K562 (cell line): ENCODE data around the gene LCA5L. TPM values are rescaled to one million over a fixed set of nuclear protein-coding genes. Genes with fewer than 3 reads are reported as not detected.

Experiments
- ATAC-seq: fragments of 200-7000 bp; cut with Tn5 transposase; 3 replicates; pipeline ENCODE4 v1.9.1; 2020; ENCODE audit warnings: moderate library complexity
- BruUV-seq: library from RNA; stranded (reverse); fragments of 400-500 nt; replicated peaks from 2 replicates; lab custom pipeline; 2021; lab: Mats Ljungman, UMichigan
- CTCF ChIA-PET: fragments of 300-600 bp; formaldehyde crosslinking; extraction: SDS; loops from one replicate; lab custom pipeline; 2021; ENCODE audit warnings: low intra/inter-chr PET ratio; lab: Yijun Ruan, JAX
- POLR2A ChIA-PET: fragments of 300-600, 350-650 bp; sonication (Branson Sonifier 250); formaldehyde crosslinking; extraction: SDS; loops from one replicate; lab custom pipeline; 2021; ENCODE audit warnings: antibody characterized with exemption, inconsistent platforms; lab: Yijun Ruan, JAX
- DNase-seq, 4 experiments: peaks; one replicate each; pipeline versions ENCODE4 v3.0.0 to v3.0.0-alpha.2; 2011 to 2018; ENCODE audit warnings: low spot score in 3 of 4, mixed read lengths in 3 of 4; ENCODE audit errors: extremely low read depth in 1 of 4
- FAIRE-seq: peaks from 2 replicates; lab custom pipeline; 2011; peaks lifted over from hg19 to GRCh38; lab: Jason Lieb, UNC
- H2AFZ ChIP-seq: 2 replicates; pipeline ENCODE4 v1.6.0; 2011; ENCODE audit warnings: low read depth, low read length, control low read depth, inconsistent platforms
- H3K27ac ChIP-seq: fragments of 200-600 bp; 3 replicates; pipeline ENCODE4 v1.8.0; 2011; ENCODE audit warnings: low read depth, mild to moderate bottlenecking, control low read depth, inconsistent platforms, low read length, moderate library complexity, mixed read lengths; ENCODE audit errors: extremely low read depth
- H3K27me3 ChIP-seq, 2 experiments: fragments of 300-600 bp in 1 of 2; 2 replicates in 1 of 2; 3 replicates in 1 of 2; pipeline versions ENCODE4 v1.6.0 to v1.8.0; 2011; ENCODE audit warnings: inconsistent platforms in 2 of 2, low read length in 2 of 2, mild to moderate bottlenecking in 1 of 2, mixed read lengths in 1 of 2, moderate library complexity in 1 of 2; ENCODE audit not compliant: control insufficient read depth in 2 of 2, insufficient read depth in 2 of 2
- H3K36me3 ChIP-seq: fragments of 300-600 bp; 3 replicates; pipeline ENCODE4 v1.8.0; 2011; ENCODE audit warnings: mild to moderate bottlenecking, low read length, inconsistent platforms; ENCODE audit not compliant: control insufficient read depth, insufficient read depth
- H3K4me1 ChIP-seq, 2 experiments: fragments of 200-600 bp in 1 of 2; replicated peaks in 1 of 2; 2 replicates in 1 of 2; 3 replicates in 1 of 2; pipeline versions ENCODE4 v1.5.1 to v1.8.0; 2011; ENCODE audit warnings: inconsistent platforms in 2 of 2, low read length in 2 of 2, mild to moderate bottlenecking in 1 of 2, mixed read lengths in 1 of 2, moderate library complexity in 1 of 2; ENCODE audit not compliant: control insufficient read depth in 2 of 2, insufficient read depth in 2 of 2
- H3K4me2 ChIP-seq: 2 replicates; pipeline ENCODE4 v1.6.1; 2011; ENCODE audit warnings: low read length, control low read depth, inconsistent platforms, mixed read lengths; ENCODE audit not compliant: insufficient read depth
- H3K4me3 ChIP-seq: fragments of 200-600 bp; sonication (generic), shearing (Covaris generic); 2 replicates; pipeline ENCODE4 v1.5.1; 2016; ENCODE audit warnings: control low read depth, inconsistent platforms
- H3K79me2 ChIP-seq: fragments of 200-600 bp; 3 replicates; pipeline ENCODE4 v1.8.0; 2011; ENCODE audit warnings: low read length, inconsistent platforms; ENCODE audit not compliant: control insufficient read depth, insufficient read depth
- H3K9ac ChIP-seq, 2 experiments: 2 replicates each; pipeline versions ENCODE4 v1.6.0 to v1.6.1; 2011; ENCODE audit warnings: low read depth in 2 of 2, low read length in 2 of 2, control low read depth in 1 of 2, inconsistent platforms in 1 of 2, mild to moderate bottlenecking in 1 of 2, mixed read lengths in 1 of 2; ENCODE audit not compliant: insufficient read depth in 1 of 2
- H3K9me1 ChIP-seq: one replicate; pipeline ENCODE4 v1.6.0; 2011; ENCODE audit warnings: inconsistent platforms, mild to moderate bottlenecking, low read length, moderate library complexity; ENCODE audit not compliant: control insufficient read depth, insufficient read depth
- H3K9me3 ChIP-seq: replicated peaks from 2 replicates; pipeline ENCODE4 v1.5.1; 2011; ENCODE audit warnings: low read depth, low read length, inconsistent platforms; ENCODE audit not compliant: control insufficient read depth, insufficient read depth
- H4K20me1 ChIP-seq: replicated peaks from 2 replicates; pipeline ENCODE4 v1.6.1; 2011; ENCODE audit warnings: low read length, inconsistent platforms, mixed read lengths; ENCODE audit not compliant: control insufficient read depth, insufficient read depth
- CBFA2T2 ChIP-seq: fragments of 450-650 bp; conservative IDR thresholded peaks from 2 replicates; pipeline ENCODE4 v1.6.1; 2017; ENCODE audit warnings: mild to moderate bottlenecking
- CHD4 ChIP-seq: fragments of 200-600 bp; sonication (generic); IDR thresholded peaks from 3 replicates; pipeline ENCODE4 v1.6.1; 2012; ENCODE audit warnings: low read depth, mild to moderate bottlenecking, mixed read lengths, low read length, inconsistent platforms; ENCODE audit not compliant: insufficient read depth, insufficient replicate concordance, poor library complexity, severe bottlenecking
- HLTF ChIP-seq: fragments of 450-650 bp; IDR thresholded peaks from 2 replicates; pipeline ENCODE4 v1.6.1; 2016
- HSF4 ChIP-seq: fragments of 250-450 bp; sonication (Bioruptor Pico); IDR thresholded peaks from 2 replicates; pipeline ENCODE4 v2.1.2; 2022; ENCODE audit warnings: mild to moderate bottlenecking, moderate library complexity, borderline replicate concordance
- KAT8 ChIP-seq: fragments of 450-650 bp; IDR thresholded peaks from 2 replicates; pipeline ENCODE4 v1.6.1; 2016; ENCODE audit warnings: low read depth, mild to moderate bottlenecking
- KLF6 ChIP-seq: fragments of 250-450 bp; sonication (Bioruptor Pico); IDR thresholded peaks from 2 replicates; pipeline ENCODE4 v1.4.0; 2020; ENCODE audit warnings: mild to moderate bottlenecking, moderate library complexity, borderline replicate concordance
- POLR2H ChIP-seq: IDR thresholded peaks from 2 replicates; pipeline ENCODE4 v1.6.1; 2016; ENCODE audit warnings: missing genetic modification characterization, low read depth, mild to moderate bottlenecking, control low read depth, missing compliant biosample characterization, moderate library complexity
- TEAD2 ChIP-seq: fragments of 450-650 bp; IDR thresholded peaks from 2 replicates; pipeline ENCODE4 v1.6.1; 2016; ENCODE audit warnings: missing genetic modification characterization, control low read depth, missing compliant biosample characterization
- ZBTB17 ChIP-seq: fragments of 450-650 bp; formaldehyde crosslinking; IDR thresholded peaks from 2 replicates; pipeline ENCODE4 v1.4.0; 2020; ENCODE audit warnings: mild to moderate bottlenecking
- ZKSCAN3 ChIP-seq: fragments of 250-450 bp; sonication (Bioruptor Pico); IDR thresholded peaks from 2 replicates; pipeline ENCODE4 v1.4.0; 2020
- ZNF354B ChIP-seq: fragments of 250-450 bp; sonication (Bioruptor Pico); IDR thresholded peaks from 2 replicates; pipeline ENCODE4 v1.4.0; 2020
- WGBS: fragments of 100-300 bp; shearing (Covaris generic); methylation state at CpG from one replicate; pipeline ENCODE4 v1.1.6; 2016; ENCODE audit warnings: low coverage, mixed read lengths; ENCODE audit not compliant: insufficient coverage; ENCODE audit errors: missing lambda C conversion rate; 5-methylcytosine and 5-hydroxymethylcytosine counted together
- in situ Hi-C: fragments of 300-500 bp; cut with MboI; formaldehyde crosslinking; loops from 4 replicates; pipeline ENCODE4 v1.15.0; 2018; ENCODE audit warnings: inconsistent platforms, mixed read lengths
- intact Hi-C: fragments of 100-400 bp; cut with micrococcal nuclease; formaldehyde crosslinking; loops from 2 replicates; pipeline ENCODE4 v1.14.2; 2022
- polyA plus RNA-seq, 8 experiments: library from polyadenylated mRNA; depleted of rRNA in 4 of 8; stranded (reverse) in 5 of 8; unstranded in 3 of 8; fragments of >200 nt; fragmentation: Nextera tagmentation in 2 of 8; fragmentation: Illumina TruSeq in 1 of 8; extraction: Ambion mirVana in 2 of 8; extraction: Trizol in 1 of 8; gene quantifications; 2 replicates each; pipeline versions ENCODE4 v1.2.1 to v1.2.3, GENCODE V29; 2011 to 2014; ENCODE audit warnings: inconsistent platforms in 1 of 8, missing spikeins in 1 of 8
- total RNA-seq, 7 experiments: library from RNA; depleted of rRNA in 6 of 7; stranded (reverse); fragments of >200 nt in 6 of 7; fragmentation: Illumina TruSeq in 2 of 7; extraction: Trizol in 2 of 7; gene quantifications; 2 replicates each; pipeline versions ENCODE4 v1.2.1 to v1.2.3, GENCODE V29; 2011 to 2021; ENCODE audit warnings: low replicate concordance in 1 of 7
- TF ChIP-seq, protein P1 (sequence below): fragments of 450-650 bp; IDR thresholded peaks from 2 replicates; pipeline ENCODE4 v1.6.1; 2016; ENCODE audit warnings: borderline replicate concordance
- TF ChIP-seq, protein P2 (sequence below), 2 experiments: fragments of 250-450 bp in 1 of 2; fragments of 450-650 bp in 1 of 2; sonication (Bioruptor Pico) in 1 of 2; IDR thresholded peaks; 2 replicates each; pipeline versions ENCODE4 v1.6.1 to v1.8.0; 2016 to 2021; ENCODE audit warnings: mild to moderate bottlenecking in 2 of 2, moderate library complexity in 2 of 2, missing compliant biosample characterization in 1 of 2, missing genetic modification characterization in 1 of 2

Gene LCA5L
- total and polyA plus RNA-seq, 9 of the 15 experiments (the other 6 are each of a cell fraction or from before 2014, with no cell fraction given) = 1.8 to 4.9 (median 3.8) TPM

GRCh38 chr21:39434950-39435349 is 10.6 kb downstream of the LCA5L start:
- POLR2A ChIA-PET = interaction anchor here (0.7 kb wide), 1 partner anchor 55 kb away, joined by 4 read pairs; a partner anchor contains a TSS
- FAIRE-seq = no peak
- intact Hi-C loops = no loop called here
- TF ChIP-seq POLR2H (tag) (no peak), KAT8 (no peak), ZKSCAN3 (CRISPR knock-in tag) (no peak), KLF6 (CRISPR knock-in tag) (no peak), HSF4 (CRISPR knock-in tag) (no peak), CBFA2T2 (no peak), CHD4 (no peak), ZNF354B (CRISPR knock-in tag) (no peak), ZBTB17 (CRISPR knock-in tag) (no peak), HLTF (no peak), TEAD2 (tag) (no peak)
- TF ChIP-seq, protein P1, sequence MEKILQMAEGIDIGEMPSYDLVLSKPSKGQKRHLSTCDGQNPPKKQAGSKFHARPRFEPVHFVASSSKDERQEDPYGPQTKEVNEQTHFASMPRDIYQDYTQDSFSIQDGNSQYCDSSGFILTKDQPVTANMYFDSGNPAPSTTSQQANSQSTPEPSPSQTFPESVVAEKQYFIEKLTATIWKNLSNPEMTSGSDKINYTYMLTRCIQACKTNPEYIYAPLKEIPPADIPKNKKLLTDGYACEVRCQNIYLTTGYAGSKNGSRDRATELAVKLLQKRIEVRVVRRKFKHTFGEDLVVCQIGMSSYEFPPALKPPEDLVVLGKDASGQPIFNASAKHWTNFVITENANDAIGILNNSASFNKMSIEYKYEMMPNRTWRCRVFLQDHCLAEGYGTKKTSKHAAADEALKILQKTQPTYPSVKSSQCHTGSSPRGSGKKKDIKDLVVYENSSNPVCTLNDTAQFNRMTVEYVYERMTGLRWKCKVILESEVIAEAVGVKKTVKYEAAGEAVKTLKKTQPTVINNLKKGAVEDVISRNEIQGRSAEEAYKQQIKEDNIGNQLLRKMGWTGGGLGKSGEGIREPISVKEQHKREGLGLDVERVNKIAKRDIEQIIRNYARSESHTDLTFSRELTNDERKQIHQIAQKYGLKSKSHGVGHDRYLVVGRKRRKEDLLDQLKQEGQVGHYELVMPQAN = no peak
- TF ChIP-seq, protein P2, sequence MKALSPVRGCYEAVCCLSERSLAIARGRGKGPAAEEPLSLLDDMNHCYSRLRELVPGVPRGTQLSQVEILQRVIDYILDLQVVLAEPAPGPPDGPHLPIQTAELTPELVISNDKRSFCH (CRISPR knock-in tag; IDR thresholded peaks at IDR 0.05) = no peak
- TF ChIP-seq, protein P2 (tag; IDR thresholded peaks at IDR 0.05) = no peak

More at GRCh38 chr21:39434950-39435349, 10.6 kb downstream of the LCA5L start:
- H3K9me3 ChIP-seq = no peaks in the 10 kb centered on the region
- no peaks in the 10 kb centered on the region for H3K9me1 ChIP-seq
- WGBS = 46% methylated on average over 4 of the region's 4 CpGs
- DNase-seq (no peak), ATAC-seq (no peak)
- no peaks in the 10 kb centered on the region for H3K27me3 ChIP-seq
- in situ Hi-C loops = loop anchor here (5.0 kb wide), 1 partner anchor 48 kb away; no protein-coding TSS in a partner anchor
- peaks cover 1 to 14% of the 10 kb centered on the region in 2 experiments; a peak in 4 of 5 replicates for H3K4me1 ChIP-seq
- H3K9ac ChIP-seq = no peak overlapping the region
- no peaks in the 10 kb centered on the region for H4K20me1 ChIP-seq
- H3K79me2 ChIP-seq = no peaks in the 10 kb centered on the region
- H3K4me2 ChIP-seq = no peak overlapping the region
- H3K4me3 ChIP-seq = no peak overlapping the region
- H3K27ac ChIP-seq = no peak overlapping the region
- no peaks in the 10 kb centered on the region for H3K36me3 ChIP-seq
- BruUV-seq = no TSS peak
- CTCF ChIA-PET = no interaction called here
- H2AFZ ChIP-seq = no peak overlapping the region
